AG10803 (cell line): ENCODE measurements around the gene VSIG10L2.

ENCODE experiments used
- DNase-seq: peaks from one replicate; pipeline ENCODE4 v3.0.0; 2010; ENCODE audit warnings: low read depth
- H3K4me3 ChIP-seq: 2 replicates; pipeline ENCODE4 v1.5.1; 2011; ENCODE audit warnings: mild to moderate bottlenecking, low read length, control low read depth
- CTCF ChIP-seq: conservative IDR thresholded peaks from 2 replicates; pipeline ENCODE4 v1.5.1; 2011; ENCODE audit warnings: mild to moderate bottlenecking, low read length, control low read depth, inconsistent platforms

The VSIG10L2 gene

GRCh38 chr11:125945797-125946520, at the start of gene VSIG10L2:
Gene VSIG10L2, plus strand, starts transcription at chr11:125946044. Its CDS starts 12 bp downstream, at chr11:125946056.
- no peak for DNase-seq
- H3K4me3 ChIP-seq, result no peak within 1 kb of the TSS

GRCh38 chr11:125901872-125902271, 44.0 kb upstream of the VSIG10L2 start:
- no peak overlapping the region for H3K4me3 ChIP-seq
- no peak for DNase-seq
- TF ChIP-seq CTCF, result no peak

More at GRCh38 chr11:125945797-125946520, at the start of gene VSIG10L2:
- TF ChIP-seq CTCF, result no peak

- DNase-seq, result no peak
- peak overlapping the region; percentile 67 for H3K4me3 ChIP-seq
- TF ChIP-seq CTCF, result no peak
These were observed 43.4 kb upstream of the VSIG10L2 start for GRCh38 chr11:125902277-125902926.

- DNase-seq, result peak; percentile 78
- peak within 1 kb of the TSS; percentile 67 for H3K4me3 ChIP-seq
- no peak for TF ChIP-seq CTCF
These were observed 42.7 kb upstream of the VSIG10L2 start, which contains the start of gene PUS3 for GRCh38 chr11:125902927-125903710. Gene PUS3, minus strand, starts transcription at chr11:125903206. Its CDS starts 6,922 bp downstream, at chr11:125896284.

- peak within 1 kb of the TSS; percentile 8; the same call in 1 of the 2 replicates for H3K4me3 ChIP-seq
- DNase-seq, result no peak
- TF ChIP-seq CTCF, result no peak
These were observed 41.9 kb upstream of the VSIG10L2 start, which contains the start of gene DDX25 for GRCh38 chr11:125903711-125904659. Gene DDX25, plus strand, starts transcription at chr11:125904508. Its CDS starts 10 bp downstream, at chr11:125904518.

- TF ChIP-seq CTCF, result no peak
- H3K4me3 ChIP-seq, result no peak overlapping the region
- no peak for DNase-seq
These were observed 41.2 kb upstream of the VSIG10L2 start for GRCh38 chr11:125904678-125905077.
